ENCODE data around the gene CYP26B1. TPM values are rescaled to one million over a fixed set of nuclear protein-coding genes. Genes with fewer than 3 reads are reported as not detected.

CYP26B1 gene
- polyA plus RNA-seq, 1 donor (not counting 4 experiments of a cell fraction or from before 2014, with no cell fraction given), result 1.2 TPM

- dilution Hi-C loops (cut with MboI; ENCODE audit: extremely low pct_ligation_motif_present, low sequenced_read_pairs), result no loop called here
- peaks cover 35% of the 10 kb centered on the region for H3K4me1 ChIP-seq (ENCODE audit: control insufficient read depth, extremely low read depth, insufficient read depth, low read length)
- no peak overlapping the region for H3K9ac ChIP-seq (ENCODE audit: control insufficient read depth, extremely low read depth, insufficient read depth, low read length)
- H3K4me2 ChIP-seq (ENCODE audit: control insufficient read depth, extremely low read depth, insufficient read depth, low read depth, low read length), result peak overlapping the region; percentile 0
- no peaks in the 10 kb centered on the region for H3K9me1 ChIP-seq (ENCODE audit: control insufficient read depth, extremely low read depth, insufficient read depth, low read length)
- H4K20me1 ChIP-seq (ENCODE audit: control insufficient read depth, extremely low read depth, insufficient read depth, low read length), result no peaks in the 10 kb centered on the region
- H3K27ac ChIP-seq (ENCODE audit: control insufficient read depth, insufficient read depth, low read length), result no peak overlapping the region
- no peak for FAIRE-seq
- no peaks in the 10 kb centered on the region for H3K79me2 ChIP-seq (ENCODE audit: control insufficient read depth, insufficient read depth, low read length)
- no peaks in the 10 kb centered on the region for H3K9me3 ChIP-seq (ENCODE audit: control insufficient read depth, low read depth, low read length)
- no peaks in the 10 kb centered on the region for H3K36me3 ChIP-seq (ENCODE audit: control insufficient read depth in 2 of 2, extremely low read depth in 1 of 2, insufficient read depth in 2 of 2, low read length in 2 of 2)
- no peak overlapping the region for H3K4me3 ChIP-seq (ENCODE audit: control insufficient read depth in 2 of 3, extremely low read depth in 1 of 3, insufficient read depth in 2 of 3, low read depth in 1 of 3, low read length in 3 of 3)
- H2AFZ ChIP-seq (ENCODE audit: control insufficient read depth, low read length), result no peak overlapping the region
- no peak for DNase-seq (ENCODE audit: low read depth, low spot score)
- TF ChIP-seq EZH2 (IDR thresholded peaks at IDR 0.05; ENCODE audit: low read length) (no peak), CTCF (optimal IDR thresholded peaks at IDR 0.05 in 1 of 3, IDR thresholded peaks at IDR 0.05 in 1 of 3, conservative IDR thresholded peaks at IDR 0.05 in 1 of 3; ENCODE audit: extremely low read depth in 1 of 3, insufficient read depth in 2 of 3, low read length in 3 of 3) (no peak)
- no peaks in the 10 kb centered on the region for H3K27me3 ChIP-seq (ENCODE audit: control insufficient read depth, extremely low read depth, insufficient read depth, low read length)
Measured at GRCh38 chr2:72114693-72115051, 33.0 kb downstream of the CYP26B1 start.

- Histone ChIP-seq H2AFZ (ENCODE audit: control insufficient read depth, low read length) (no peak overlapping the region), H3K27me3 (ENCODE audit: control insufficient read depth, extremely low read depth, insufficient read depth, low read length) (no peaks in the 10 kb centered on the region), H3K9me1 (ENCODE audit: control insufficient read depth, extremely low read depth, insufficient read depth, low read length) (no peaks in the 10 kb centered on the region), H3K27ac (ENCODE audit: control insufficient read depth, insufficient read depth, low read length) (no peak overlapping the region), H4K20me1 (ENCODE audit: control insufficient read depth, extremely low read depth, insufficient read depth, low read length) (no peaks in the 10 kb centered on the region), H3K36me3 (ENCODE audit: control insufficient read depth in 2 of 2, extremely low read depth in 1 of 2, insufficient read depth in 2 of 2, low read length in 2 of 2) (no peaks in the 10 kb centered on the region), H3K9ac (ENCODE audit: control insufficient read depth, extremely low read depth, insufficient read depth, low read length) (no peak overlapping the region), H3K9me3 (ENCODE audit: control insufficient read depth, low read depth, low read length) (no peaks in the 10 kb centered on the region), H3K4me1 (ENCODE audit: control insufficient read depth, extremely low read depth, insufficient read depth, low read length) (peaks cover 38% of the 10 kb centered on the region), H3K79me2 (ENCODE audit: control insufficient read depth, insufficient read depth, low read length) (no peaks in the 10 kb centered on the region), H3K4me3 (ENCODE audit: control insufficient read depth in 2 of 3, extremely low read depth in 1 of 3, insufficient read depth in 2 of 3, low read depth in 1 of 3, low read length in 3 of 3) (no peak overlapping the region), H3K4me2 (ENCODE audit: control insufficient read depth, extremely low read depth, insufficient read depth, low read depth, low read length) (no peak overlapping the region)
- TF ChIP-seq EZH2 (IDR thresholded peaks at IDR 0.05; ENCODE audit: low read length) (no peak), CTCF (optimal IDR thresholded peaks at IDR 0.05 in 1 of 3, IDR thresholded peaks at IDR 0.05 in 1 of 3, conservative IDR thresholded peaks at IDR 0.05 in 1 of 3; ENCODE audit: extremely low read depth in 1 of 3, insufficient read depth in 2 of 3, low read length in 3 of 3) (no peak)
- no peak for DNase-seq (ENCODE audit: low read depth, low spot score)
- FAIRE-seq, result no peak
- dilution Hi-C loops (cut with MboI; ENCODE audit: extremely low pct_ligation_motif_present, low sequenced_read_pairs), result no loop called here
Measured at GRCh38 chr2:72113847-72114692, 33.6 kb downstream of the CYP26B1 start.

Data from keratinocyte (primary cell).